D721Med (cell line): Measurements from ENCODE around the gene RPL31.
A peak's percentile ranks its signal among the peaks of the same experiment; 100 is the strongest.

Source experiments
- DNase-seq: peaks from one replicate; pipeline ENCODE4 v3.0.0; 2011; ENCODE audit warnings: low spot score; ENCODE audit not compliant: insufficient read length
- FAIRE-seq: peaks from 2 replicates; lab custom pipeline; 2011; peaks lifted over from hg19 to GRCh38; lab: Jason Lieb, UNC
- TF ChIP-seq, protein P1 (sequence below): IDR thresholded peaks from 2 replicates; pipeline ENCODE4 v1.5.1; 2012; ENCODE audit warnings: mild to moderate bottlenecking, control low read depth; ENCODE audit not compliant: insufficient read depth; ENCODE audit errors: missing control alignments

Gene RPL31

DNA sequence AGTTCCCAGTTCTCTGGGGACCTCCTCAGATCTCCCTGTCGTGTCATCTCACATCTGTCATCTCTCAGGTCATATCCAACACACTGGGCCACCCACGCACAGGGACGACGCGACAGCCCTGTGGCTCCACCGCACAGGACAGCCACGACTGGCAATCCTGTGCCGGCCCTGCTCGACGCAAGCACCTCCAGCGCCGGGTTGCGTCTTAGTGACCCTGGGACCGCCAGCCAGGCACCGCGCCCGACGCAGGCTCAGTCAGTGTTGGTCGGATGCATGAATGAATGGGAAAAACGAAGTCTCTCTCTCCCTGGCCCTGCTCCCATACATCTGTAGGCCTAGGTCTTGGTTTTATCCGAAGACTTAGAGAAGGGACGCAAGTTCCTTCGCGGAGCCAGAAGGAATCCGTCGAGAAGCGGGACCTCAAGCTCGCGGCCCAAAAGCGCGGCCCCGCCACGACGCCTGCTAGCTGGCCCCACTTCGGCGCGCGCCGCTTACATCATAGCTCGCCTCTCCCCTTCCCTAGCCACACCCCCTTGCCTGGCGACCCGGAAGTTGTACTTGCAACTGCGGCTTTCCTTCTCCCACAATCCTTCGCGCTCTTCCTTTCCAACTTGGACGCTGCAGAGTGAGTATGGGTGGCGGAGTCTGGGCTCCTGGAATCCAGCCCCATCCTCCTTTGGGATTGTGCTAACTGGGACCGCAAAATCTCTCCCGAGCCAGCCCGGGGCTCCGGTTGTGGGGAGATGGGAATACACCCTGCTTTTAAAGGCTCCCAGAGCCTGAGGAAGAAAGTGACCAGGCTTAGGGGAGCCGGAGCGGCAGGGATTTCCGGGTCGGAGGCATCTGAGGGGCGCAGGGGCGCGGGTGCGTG, at the start of gene RPL31:
TSS of gene RPL31 (plus strand) at position 599 of the 871 bp plus-strand sequence. CDS start 413 bp downstream, outside the sequence.
- FAIRE-seq (no peak), DNase-seq (peak; percentile 98)
- TF ChIP-seq, protein P1, sequence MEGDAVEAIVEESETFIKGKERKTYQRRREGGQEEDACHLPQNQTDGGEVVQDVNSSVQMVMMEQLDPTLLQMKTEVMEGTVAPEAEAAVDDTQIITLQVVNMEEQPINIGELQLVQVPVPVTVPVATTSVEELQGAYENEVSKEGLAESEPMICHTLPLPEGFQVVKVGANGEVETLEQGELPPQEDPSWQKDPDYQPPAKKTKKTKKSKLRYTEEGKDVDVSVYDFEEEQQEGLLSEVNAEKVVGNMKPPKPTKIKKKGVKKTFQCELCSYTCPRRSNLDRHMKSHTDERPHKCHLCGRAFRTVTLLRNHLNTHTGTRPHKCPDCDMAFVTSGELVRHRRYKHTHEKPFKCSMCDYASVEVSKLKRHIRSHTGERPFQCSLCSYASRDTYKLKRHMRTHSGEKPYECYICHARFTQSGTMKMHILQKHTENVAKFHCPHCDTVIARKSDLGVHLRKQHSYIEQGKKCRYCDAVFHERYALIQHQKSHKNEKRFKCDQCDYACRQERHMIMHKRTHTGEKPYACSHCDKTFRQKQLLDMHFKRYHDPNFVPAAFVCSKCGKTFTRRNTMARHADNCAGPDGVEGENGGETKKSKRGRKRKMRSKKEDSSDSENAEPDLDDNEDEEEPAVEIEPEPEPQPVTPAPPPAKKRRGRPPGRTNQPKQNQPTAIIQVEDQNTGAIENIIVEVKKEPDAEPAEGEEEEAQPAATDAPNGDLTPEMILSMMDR = no peak

DNA sequence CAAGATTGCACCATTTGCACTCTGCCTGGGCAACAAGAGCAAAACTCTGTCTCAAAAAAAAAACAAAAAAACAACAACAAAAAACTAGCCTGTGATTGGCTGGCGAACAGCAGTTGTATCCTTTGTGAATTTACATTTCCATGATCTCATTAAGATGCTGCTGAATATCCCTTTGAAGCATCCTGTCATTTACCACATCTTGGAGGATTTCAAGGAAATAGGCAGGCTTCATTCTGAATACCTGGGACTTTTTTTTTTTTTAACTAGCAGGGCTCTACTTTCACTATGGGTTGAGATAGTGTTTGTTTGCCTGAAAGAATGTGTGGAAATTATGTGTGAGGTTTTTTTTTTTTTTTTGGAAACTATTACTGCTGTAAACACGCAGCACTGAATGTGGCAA, 49.6 kb upstream of the RPL31 start:
- DNase-seq (no peak), FAIRE-seq (no peak)
- TF ChIP-seq, protein P1 = no peak

DNA sequence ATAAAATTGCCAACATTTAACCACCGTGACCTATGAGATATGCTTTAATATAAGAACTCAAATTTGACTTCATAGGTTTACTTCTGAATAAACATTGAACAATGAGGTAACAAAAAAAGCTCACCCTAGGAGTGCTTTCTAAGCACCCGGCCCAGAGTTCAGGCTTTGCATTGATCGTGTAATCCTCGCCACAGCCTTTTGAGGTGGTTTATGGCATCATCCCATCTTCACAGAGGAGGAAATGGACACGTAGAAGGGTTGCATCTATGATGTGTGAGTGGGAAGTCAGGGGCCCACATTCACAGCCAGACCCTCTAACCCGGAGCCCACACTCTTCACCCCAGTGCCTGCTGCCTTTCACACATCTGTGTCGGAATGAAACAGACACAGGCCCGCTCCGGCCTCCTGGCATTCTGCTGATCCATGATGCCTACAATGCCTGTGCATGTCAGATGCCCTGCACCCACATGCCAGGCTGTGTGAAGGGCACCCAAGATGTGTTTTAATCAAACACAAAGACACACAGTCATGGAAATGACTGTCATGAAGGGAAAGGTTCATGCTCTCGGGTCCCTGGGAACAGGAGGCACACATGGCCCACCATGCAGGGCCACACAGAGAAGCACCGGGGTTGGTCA, 48.6 kb upstream of the RPL31 start:
- FAIRE-seq (no peak), DNase-seq (no peak)
- TF ChIP-seq, protein P1 = no peak

DNA sequence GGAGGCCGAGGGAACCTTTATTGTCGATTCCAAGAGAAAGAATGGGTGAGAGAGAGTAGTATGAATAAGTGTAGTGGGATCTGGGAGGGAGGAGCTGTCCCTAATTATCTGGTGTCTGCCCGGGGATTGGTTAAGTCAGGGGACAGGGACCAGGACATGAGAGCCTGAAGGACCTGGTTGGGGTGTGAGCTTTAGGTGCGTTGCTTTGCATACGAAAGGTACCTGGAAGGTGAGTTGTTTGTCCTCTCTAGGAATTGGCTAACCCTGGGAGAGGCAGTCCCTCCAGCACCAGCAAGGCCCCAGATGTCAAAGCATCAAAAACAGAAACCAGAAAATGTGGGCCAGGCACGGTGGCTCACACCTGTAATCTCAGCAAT, 48.1 kb upstream of the RPL31 start:
- TF ChIP-seq, protein P1 = no peak
- FAIRE-seq (no peak), DNase-seq (no peak)

DNA sequence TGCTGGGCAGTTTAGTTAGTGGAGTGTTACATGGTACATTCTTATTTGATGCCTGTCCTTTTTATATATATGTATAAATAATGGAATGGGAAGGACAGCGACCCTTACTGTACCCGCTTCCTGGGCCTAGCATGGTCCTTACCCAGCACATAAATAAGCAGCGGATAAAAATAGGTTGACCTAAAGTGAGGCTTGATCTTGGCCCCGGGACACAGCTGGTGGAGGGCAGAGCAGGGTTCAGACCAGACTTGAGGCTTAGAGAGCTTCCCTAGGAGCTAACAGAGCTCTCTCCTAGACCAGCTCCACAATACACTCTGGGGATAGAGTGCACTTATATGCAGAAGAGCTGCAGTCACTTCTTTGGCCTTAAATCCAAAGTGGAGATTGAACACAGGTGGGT, 46.9 kb upstream of the RPL31 start:
- DNase-seq (no peak), FAIRE-seq (no peak)
- TF ChIP-seq, protein P1 = no peak

DNA sequence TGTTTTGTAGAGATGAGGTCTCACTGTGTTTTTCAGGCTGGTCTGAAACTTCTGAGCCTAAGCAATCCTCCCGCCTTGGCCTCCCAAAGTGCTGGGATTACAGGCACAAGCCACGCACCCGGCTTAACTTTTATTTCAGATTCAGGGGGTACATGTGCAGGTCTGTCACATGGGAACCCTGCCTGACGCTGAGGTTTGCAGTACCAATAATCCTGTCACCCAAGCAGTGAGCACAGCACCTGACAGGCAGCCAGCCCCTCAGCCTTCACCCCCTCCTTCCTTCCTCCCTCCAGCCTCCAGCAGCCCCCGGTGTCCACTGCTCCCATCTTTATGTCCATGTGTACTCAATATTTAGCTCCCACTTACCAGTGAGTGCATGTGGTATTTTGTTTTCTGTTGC, 46.0 kb upstream of the RPL31 start:
- DNase-seq = no peak
- TF ChIP-seq, protein P1 = no peak
- FAIRE-seq = no peak
